Activated CD4-positive, alpha-beta T cell treated with anti-CD3 and anti-CD28 coated beads, Interleukin-2, amount 10 ng/mL, durations not matched to agents 7 days and 5 days (primary cell): ENCODE data around the gene PODNL1. TPM values are rescaled to one million over a fixed set of nuclear protein-coding genes. Genes with fewer than 3 reads are reported as not detected.
"Not testable (repeated sequence)": the region's sequence is repeated elsewhere in the genome, so short reads cannot be mapped to it uniquely, and the experiment has no call there.

Experiments used
- CTCF ChIA-PET: fragments of 350-600 bp; sonication (Branson Sonifier 250); formaldehyde crosslinking; loops from one replicate; lab custom pipeline; 2021; ENCODE audit warnings: antibody characterized with exemption; lab: Charles Lee
- POLR2A ChIA-PET: fragments of 350-600 bp; sonication (Branson Sonifier 250); formaldehyde crosslinking; loops from one replicate; lab custom pipeline; 2021; ENCODE audit warnings: antibody characterized with exemption; lab: Charles Lee
- DNase-seq: peaks from one replicate; pipeline ENCODE4 v3.0.0-alpha.2; 2020
- H3K27ac Mint-ChIP-seq: one replicate; pipeline ENCODE4 v1.8.0; 2021; ENCODE audit warnings: mild to moderate bottlenecking, moderate library complexity, mixed read lengths
- H3K27me3 Mint-ChIP-seq: one replicate; pipeline ENCODE4 v1.8.0; 2021; ENCODE audit warnings: mixed read lengths
- H3K36me3 Mint-ChIP-seq: one replicate; pipeline ENCODE4 v1.8.0; 2021; ENCODE audit warnings: low read depth, mixed read lengths
- H3K4me1 Mint-ChIP-seq: one replicate; pipeline ENCODE4 v1.8.0; 2021; ENCODE audit warnings: mixed read lengths
- H3K4me3 Mint-ChIP-seq: one replicate; pipeline ENCODE4 v1.8.0; 2021; ENCODE audit warnings: mild to moderate bottlenecking, moderate library complexity, mixed read lengths
- H3K9me3 Mint-ChIP-seq: one replicate; pipeline ENCODE4 v1.8.0; 2021; ENCODE audit warnings: mixed read lengths
- total RNA-seq, 2 experiments: library from RNA; stranded (reverse); gene quantifications; one replicate each; pipeline ENCODE4 v1.2.3, GENCODE V29; 2021

Gene PODNL1
- total RNA-seq, 2 experiments from 2014 or later: 0.17 to 0.58 TPM

DNA sequence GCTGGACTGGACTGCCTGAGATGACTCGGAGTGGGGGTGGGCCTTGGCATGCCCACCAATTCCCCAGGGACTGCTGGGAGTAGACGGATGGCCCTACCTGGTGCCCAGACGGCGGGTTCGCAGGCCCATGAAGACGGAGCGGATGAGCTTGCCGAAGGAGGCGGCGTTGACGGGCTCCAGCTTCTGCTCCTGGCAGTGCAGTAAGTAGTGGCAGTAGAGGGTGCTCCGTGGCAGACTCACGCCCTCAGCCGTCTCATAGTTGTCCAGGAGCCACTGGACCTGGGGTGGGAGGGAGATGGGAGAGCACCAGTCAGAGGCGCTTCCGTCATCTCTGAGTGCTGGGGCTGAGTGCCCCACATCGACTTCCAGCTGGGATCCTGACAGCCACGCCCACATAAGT, 31.7 kb upstream of the PODNL1 start:
- ChIA-PET CTCF (interaction anchor here (1.1 to 1.4 kb wide), 2 partner anchors 9 kb away, joined by 4 to 5 read pairs; no protein-coding TSS in a partner anchor), POLR2A (no interaction called here)
- H3K27ac Mint-ChIP-seq: no peak overlapping the region
- H3K9me3 Mint-ChIP-seq: no peaks in the 10 kb centered on the region
- peaks cover 17% of the 10 kb centered on the region for H3K36me3 Mint-ChIP-seq
- no peak for DNase-seq
- no peak overlapping the region for H3K4me3 Mint-ChIP-seq
- H3K27me3 Mint-ChIP-seq: no peaks in the 10 kb centered on the region
- peaks cover 10% of the 10 kb centered on the region for H3K4me1 Mint-ChIP-seq

DNA sequence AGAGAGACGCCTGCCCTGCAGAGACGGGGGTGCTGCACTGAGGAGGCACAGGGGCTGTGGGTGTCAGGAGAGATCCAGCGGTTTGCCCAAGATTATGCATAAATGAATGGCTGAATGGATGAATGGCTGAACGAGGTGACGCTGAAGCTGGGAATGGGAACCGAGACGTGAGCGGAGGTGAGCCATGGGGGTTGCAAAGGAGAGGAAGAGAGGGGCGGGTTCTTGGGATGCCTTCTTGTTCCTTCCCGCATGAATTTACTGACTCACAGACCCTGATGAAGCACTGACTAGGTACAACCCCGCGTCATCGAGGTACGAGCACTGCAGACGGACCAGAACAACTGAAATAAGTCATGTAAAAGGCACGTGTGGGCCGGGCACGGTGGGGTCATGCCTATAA, 30.8 kb upstream of the PODNL1 start:
- DNase-seq: no peak
- POLR2A ChIA-PET: no interaction called here
- H3K4me3 Mint-ChIP-seq: no peak overlapping the region
- H3K4me1 Mint-ChIP-seq: peaks cover 4% of the 10 kb centered on the region
- H3K9me3 Mint-ChIP-seq: no peaks in the 10 kb centered on the region
- H3K27me3 Mint-ChIP-seq: no peaks in the 10 kb centered on the region
- H3K36me3 Mint-ChIP-seq: peaks cover 14% of the 10 kb centered on the region
- H3K27ac Mint-ChIP-seq: no peak overlapping the region
- CTCF ChIA-PET: interaction anchor here (0.5 kb wide), 1 partner anchor 81 kb away, joined by 4 read pairs; no protein-coding TSS in a partner anchor

DNA sequence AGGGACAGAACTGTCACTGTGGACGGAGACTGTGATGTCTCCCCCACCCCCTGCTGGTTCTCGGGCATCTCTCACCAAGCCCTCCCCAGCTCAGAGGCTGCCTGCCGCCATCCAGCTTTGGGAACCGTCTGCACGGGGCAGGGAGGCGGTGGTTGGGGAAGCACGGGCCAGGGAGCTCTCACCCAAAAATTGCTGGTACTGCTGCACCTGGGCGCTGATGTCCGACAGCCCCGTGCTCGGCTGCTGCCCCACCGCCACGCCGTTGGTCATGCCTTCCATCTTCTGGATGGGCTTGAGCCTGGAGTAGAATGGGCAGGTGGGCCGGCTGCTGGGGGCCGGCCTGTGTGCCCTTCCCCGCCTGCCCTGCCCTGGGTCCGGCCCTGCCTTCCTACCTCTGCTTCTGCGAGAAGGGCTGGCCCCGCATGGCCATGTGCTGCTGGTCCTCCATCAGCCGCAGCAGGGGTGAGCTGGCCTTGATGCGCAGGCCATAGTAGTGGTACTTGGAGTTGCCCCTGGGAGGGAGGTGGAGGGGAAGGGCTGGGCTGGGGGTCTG, 30.2 kb upstream of the PODNL1 start:
- ChIA-PET CTCF (no interaction called here), POLR2A (no interaction called here)
- Mint-ChIP-seq H3K9me3 (no peaks in the 10 kb centered on the region), H3K27me3 (no peaks in the 10 kb centered on the region), H3K27ac (no peak overlapping the region), H3K4me3 (no peak overlapping the region), H3K4me1 (peaks cover under 1% of the 10 kb centered on the region), H3K36me3 (peaks cover 13% of the 10 kb centered on the region)
- no peak for DNase-seq

DNA sequence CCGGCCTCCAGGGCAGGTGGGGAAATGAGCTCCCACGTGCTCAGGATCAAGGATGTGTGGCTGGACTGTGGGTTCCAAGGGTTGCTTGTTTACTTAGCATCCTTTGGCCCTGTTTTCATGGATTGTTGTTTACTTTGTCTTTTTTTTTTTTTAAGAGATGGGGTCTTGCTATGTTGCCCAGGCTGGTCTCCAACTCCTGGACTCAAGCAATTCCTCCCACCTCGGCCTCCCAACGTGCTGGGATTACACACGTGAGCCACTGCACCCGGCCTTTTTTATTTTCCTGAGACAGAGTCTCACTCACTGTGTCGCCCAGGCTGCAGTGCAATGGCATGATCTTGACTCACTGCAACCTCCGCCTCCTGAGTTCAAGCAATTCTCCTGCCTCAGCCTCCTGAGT, 29.0 kb upstream of the PODNL1 start:
- CTCF ChIA-PET, H3K27me3 Mint-ChIP-seq, H3K36me3 Mint-ChIP-seq, DNase-seq, H3K27ac Mint-ChIP-seq, H3K9me3 Mint-ChIP-seq, H3K4me3 Mint-ChIP-seq, H3K4me1 Mint-ChIP-seq, POLR2A ChIA-PET: not testable (repeated sequence)

DNA sequence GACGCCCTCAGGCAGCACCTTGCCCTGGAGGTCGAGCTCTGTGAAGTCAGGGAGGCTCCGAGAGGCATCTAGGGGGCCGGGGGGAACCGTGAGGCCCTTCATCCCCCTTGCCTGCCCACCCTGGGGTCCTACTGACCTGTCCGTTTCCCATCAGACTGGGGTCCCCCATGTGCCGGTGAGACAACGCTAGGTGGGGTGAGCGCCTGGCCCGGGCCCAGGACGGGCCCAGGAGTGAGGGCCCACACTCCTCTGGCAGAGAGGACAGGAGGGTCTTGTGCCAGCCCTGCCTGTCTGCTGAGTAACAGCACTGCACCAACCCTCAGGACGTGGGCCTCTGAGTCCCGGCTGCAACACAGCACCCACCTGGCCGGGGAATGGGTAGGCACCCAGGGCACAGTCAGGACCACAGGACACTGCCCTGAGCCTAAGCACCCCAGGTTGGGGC, 28.5 kb upstream of the PODNL1 start:
- H3K4me1 Mint-ChIP-seq: no peaks in the 10 kb centered on the region
- POLR2A ChIA-PET: no interaction called here
- H3K4me3 Mint-ChIP-seq: no peak overlapping the region
- no peaks in the 10 kb centered on the region for H3K9me3 Mint-ChIP-seq
- CTCF ChIA-PET: no interaction called here
- peaks cover 10% of the 10 kb centered on the region for H3K36me3 Mint-ChIP-seq
- no peak for DNase-seq
- no peaks in the 10 kb centered on the region for H3K27me3 Mint-ChIP-seq
- H3K27ac Mint-ChIP-seq: no peak overlapping the region

DNA sequence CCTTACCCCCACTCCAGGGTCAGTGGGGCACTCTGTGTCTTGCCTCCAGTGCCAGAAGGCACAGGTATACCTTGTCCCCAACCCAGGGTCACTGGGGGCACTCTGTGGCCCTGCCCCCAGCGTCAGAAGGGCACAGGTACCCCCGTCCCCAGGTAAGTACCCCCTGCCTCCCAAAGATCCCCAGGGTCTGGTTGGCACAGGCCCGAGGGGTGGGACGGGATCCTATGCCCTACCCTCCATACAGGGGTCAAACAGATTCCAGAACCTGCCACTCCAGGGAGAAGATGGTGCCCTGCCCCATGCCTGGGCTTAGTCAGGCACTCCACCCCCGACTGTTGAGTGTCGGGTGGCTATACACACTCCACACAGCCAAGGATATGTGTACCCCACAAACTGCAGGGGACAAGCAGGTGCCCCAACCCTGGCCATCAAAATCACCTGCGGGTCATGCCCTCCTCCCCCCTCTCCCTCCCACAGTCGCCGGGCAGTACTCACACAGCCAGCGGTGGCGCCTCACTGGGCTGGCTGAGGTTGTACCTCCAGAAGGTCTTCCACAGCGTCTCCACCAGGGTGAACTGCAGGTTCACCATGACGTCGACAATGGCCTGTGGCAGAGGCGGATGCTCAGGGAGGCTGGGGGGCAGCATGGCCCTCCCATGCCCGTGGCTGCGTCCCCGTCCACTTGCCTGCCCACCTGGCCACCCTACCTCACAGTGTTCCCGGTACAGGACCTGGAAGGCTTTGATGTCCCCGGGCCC, 27.9 kb upstream of the PODNL1 start:
- ChIA-PET POLR2A (no interaction called here), CTCF (interaction anchor here (0.6 kb wide), 1 partner anchor 23 kb away, joined by 4 read pairs; no protein-coding TSS in a partner anchor)
- Mint-ChIP-seq H3K36me3 (peaks cover 15% of the 10 kb centered on the region), H3K4me1 (no peaks in the 10 kb centered on the region), H3K27me3 (no peaks in the 10 kb centered on the region), H3K27ac (no peak overlapping the region), H3K4me3 (no peak overlapping the region), H3K9me3 (no peaks in the 10 kb centered on the region)
- no peak for DNase-seq

DNA sequence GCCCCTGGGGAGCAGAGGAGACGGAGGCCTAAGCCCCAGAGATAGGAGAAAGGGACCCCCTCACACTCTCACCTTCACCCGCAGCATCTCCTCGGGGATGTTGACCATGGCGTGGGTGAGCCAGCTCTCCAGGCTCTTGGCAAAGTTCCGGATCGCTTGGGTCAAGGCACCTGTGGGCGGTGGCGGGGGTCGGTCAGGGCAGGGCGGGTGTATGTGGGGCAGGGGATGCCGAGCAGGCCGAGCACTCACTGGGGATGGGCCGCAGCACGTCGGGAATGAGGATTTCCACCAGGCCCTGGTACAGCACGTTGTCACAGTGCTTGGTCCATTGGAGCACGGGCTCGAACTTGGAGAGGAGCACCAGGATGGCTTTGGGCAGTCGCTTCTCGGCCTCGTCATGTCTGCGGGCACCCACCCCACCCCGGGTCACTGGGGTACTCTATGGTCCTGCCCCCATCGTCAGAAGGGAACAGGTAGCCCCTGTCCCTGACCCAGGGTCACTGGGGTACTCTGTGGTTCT, 27.2 kb upstream of the PODNL1 start:
- ChIA-PET POLR2A (no interaction called here), CTCF (interaction anchor here (0.6 kb wide), 1 partner anchor 23 kb away, joined by 4 read pairs; no protein-coding TSS in a partner anchor)
- H3K27me3 Mint-ChIP-seq: no peaks in the 10 kb centered on the region
- no peaks in the 10 kb centered on the region for H3K9me3 Mint-ChIP-seq
- no peak overlapping the region for H3K4me3 Mint-ChIP-seq
- peaks cover 17% of the 10 kb centered on the region for H3K36me3 Mint-ChIP-seq
- DNase-seq: no peak
- no peaks in the 10 kb centered on the region for H3K4me1 Mint-ChIP-seq
- no peak overlapping the region for H3K27ac Mint-ChIP-seq

DNA sequence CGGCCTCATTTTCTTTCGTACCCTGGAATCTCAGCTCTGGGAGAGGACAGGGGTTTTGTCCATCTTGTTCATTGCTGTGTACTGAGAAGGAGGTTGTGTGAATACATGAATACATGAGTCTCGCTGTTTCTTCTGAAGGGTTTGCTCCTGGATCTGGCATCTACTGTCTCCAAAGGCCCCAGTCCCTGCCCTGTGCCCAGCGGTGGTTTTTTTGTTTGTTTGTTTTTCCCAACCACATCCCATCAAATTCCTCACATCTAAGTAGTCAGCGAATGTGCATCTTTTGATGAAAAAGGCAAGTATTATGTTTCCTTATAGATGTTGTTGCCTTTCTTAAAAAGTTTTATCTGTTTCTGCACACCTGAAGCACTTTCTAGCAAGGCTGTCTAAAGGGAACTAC, 26.6 kb upstream of the PODNL1 start:
- DNase-seq: no peak
- H3K27me3 Mint-ChIP-seq: no peaks in the 10 kb centered on the region
- H3K9me3 Mint-ChIP-seq: no peaks in the 10 kb centered on the region
- ChIA-PET POLR2A (no interaction called here), CTCF (interaction anchor here (1.0 kb wide), 1 partner anchor 9 kb away, joined by 4 read pairs; no protein-coding TSS in a partner anchor)
- H3K4me3 Mint-ChIP-seq: no peak overlapping the region
- peak overlapping the region; percentile 54 for H3K27ac Mint-ChIP-seq
- H3K4me1 Mint-ChIP-seq: no peaks in the 10 kb centered on the region
- H3K36me3 Mint-ChIP-seq: peaks cover 19% of the 10 kb centered on the region

DNA sequence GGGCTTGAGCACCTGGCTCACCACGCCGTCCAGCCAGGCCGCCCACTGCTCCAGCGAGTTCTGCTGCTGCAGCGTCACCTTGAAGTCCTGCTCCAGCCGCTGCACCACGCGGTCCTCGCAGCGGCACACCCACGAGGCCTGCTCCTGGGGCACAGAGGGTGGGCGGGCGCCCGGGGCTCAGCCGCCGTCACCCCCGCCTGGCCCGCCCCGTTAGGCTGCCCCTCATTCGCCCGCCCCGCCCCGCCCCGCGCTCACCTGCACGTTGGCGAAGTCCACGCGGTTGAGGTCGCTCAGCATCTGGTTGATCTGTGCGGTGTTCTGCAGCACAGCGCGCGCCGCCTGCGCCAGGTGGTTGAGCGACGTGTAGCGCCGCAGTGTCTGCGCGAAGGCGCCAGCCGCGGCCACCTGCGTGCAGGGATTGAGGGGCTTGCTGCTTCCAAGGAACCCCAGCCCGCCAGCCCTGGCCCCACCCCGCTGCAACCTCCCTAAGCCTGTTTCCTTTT, 25.4 kb upstream of the PODNL1 start:
- CTCF ChIA-PET: no interaction called here
- POLR2A ChIA-PET: no interaction called here
- H3K27me3 Mint-ChIP-seq: no peaks in the 10 kb centered on the region
- H3K27ac Mint-ChIP-seq: no peak overlapping the region
- no peaks in the 10 kb centered on the region for H3K9me3 Mint-ChIP-seq
- H3K4me1 Mint-ChIP-seq: no peaks in the 10 kb centered on the region
- no peak for DNase-seq
- peaks cover 18% of the 10 kb centered on the region for H3K36me3 Mint-ChIP-seq
- no peak overlapping the region for H3K4me3 Mint-ChIP-seq

DNA sequence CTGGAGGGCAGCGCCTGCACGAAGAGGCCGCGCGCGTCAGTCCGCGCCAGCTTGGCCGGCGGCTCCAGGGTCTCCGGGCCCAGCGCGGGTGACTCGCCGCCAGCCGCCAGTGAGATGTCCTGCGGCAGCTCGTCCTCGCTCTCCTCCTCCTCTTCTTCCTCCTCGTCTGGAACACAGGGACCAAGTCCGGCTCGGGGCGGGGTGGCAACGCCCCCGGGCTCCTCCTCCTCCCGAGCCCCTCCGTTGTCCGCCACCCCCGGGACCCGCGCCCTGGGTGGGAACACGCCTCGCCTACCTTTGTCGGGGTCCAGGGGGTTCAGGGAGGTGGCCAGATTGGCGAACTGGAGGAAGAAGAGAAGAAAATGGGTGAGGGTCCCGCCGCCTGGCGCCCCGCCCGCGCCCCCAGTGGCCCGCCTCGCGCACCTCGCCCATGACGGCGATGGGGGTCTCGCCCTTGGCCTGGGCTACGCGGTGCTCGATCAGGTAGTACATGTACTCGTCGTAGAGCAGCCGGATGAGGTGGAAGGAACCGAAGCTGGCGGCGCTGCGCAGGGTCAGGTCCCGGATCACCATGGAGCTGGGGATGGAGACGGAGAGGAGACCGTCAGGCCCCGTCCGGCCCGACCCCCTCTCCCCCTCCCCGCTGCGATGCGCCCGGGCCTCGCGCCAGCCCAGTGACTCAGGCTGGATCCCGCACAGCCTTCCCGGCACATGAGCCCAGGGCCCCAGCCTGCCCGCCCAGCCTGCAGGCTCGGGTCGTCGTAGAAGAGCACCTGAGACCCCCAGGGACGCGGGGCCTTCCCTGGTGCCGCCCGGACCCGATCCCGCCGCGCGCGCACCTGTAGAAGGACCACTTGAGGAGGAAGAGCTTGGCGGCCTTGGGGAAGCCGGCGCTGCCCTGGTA, 24.7 kb upstream of the PODNL1 start:
- Mint-ChIP-seq H3K36me3 (peaks cover 19% of the 10 kb centered on the region), H3K9me3 (no peaks in the 10 kb centered on the region), H3K27ac (no peak overlapping the region), H3K27me3 (no peaks in the 10 kb centered on the region), H3K4me3 (no peak overlapping the region), H3K4me1 (no peaks in the 10 kb centered on the region)
- ChIA-PET POLR2A (no interaction called here), CTCF (interaction anchor here (0.6 to 1.7 kb wide), 3 partner anchors 11 to 490 kb away, joined by 3 to 4 read pairs (median 3); partner anchors contain the start of gene DCAF15)
- no peak for DNase-seq

DNA sequence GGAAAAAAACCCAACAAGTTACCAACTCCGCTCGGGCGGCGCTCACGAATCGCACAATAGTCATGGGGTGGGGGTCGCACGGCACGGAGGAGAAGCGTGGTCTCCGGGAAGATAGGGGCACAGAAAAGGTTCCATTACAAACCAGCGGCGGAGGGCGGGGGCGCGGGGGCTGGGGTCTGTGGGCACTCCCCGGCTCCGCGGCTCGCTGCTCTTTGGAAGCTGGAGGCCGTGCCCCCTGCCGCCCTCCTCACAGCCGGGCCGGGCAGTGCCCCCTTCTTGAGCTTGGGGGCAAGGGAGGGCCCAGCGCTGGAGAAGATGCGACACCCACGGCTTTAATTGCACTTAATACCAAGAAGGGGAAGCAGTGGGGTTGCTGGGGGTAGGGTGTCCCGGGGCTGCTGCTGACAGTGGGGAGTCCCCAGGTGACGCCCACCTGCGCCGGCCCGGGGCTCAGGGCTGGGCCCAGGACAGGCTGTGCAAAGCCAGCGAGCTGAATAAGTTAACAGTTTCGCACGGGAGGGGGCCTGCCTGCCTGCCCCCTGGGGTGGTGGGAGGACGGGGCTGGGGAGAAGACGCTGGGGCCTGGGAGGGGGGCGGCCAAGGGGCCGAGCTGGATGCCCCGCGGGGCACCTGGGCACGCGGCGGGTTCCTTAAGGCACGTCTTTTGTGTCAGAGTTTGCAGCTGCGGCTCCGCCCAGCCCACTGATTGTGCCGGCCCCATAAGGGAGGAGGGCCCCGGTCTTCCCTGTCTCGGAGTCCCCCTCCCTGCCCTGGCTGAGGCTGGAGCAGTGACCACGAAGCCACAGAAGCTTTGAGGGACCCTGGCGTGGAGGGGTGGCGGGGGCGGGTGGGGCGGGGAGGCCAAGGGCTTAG, 23.8 kb upstream of the PODNL1 start:
- Mint-ChIP-seq H3K4me3 (no peak overlapping the region), H3K4me1 (no peaks in the 10 kb centered on the region), H3K27me3 (no peaks in the 10 kb centered on the region), H3K9me3 (no peaks in the 10 kb centered on the region), H3K27ac (no peak overlapping the region), H3K36me3 (peaks cover 20% of the 10 kb centered on the region)
- CTCF ChIA-PET: interaction anchor here (0.6 to 1.7 kb wide), 4 partner anchors 10 to 400 kb away, joined by 3 to 4 read pairs (median 3); partner anchors contain the start of gene DCAF15
- POLR2A ChIA-PET: no interaction called here
- no peak for DNase-seq
